ENCODE measurements around the gene USP24. TPM values are rescaled to one million over a fixed set of nuclear protein-coding genes. Genes with fewer than 3 reads are reported as not detected.

USP24 gene
- polyA plus RNA-seq, 1 donor from 2014 or later, result 29.5 TPM

DNA sequence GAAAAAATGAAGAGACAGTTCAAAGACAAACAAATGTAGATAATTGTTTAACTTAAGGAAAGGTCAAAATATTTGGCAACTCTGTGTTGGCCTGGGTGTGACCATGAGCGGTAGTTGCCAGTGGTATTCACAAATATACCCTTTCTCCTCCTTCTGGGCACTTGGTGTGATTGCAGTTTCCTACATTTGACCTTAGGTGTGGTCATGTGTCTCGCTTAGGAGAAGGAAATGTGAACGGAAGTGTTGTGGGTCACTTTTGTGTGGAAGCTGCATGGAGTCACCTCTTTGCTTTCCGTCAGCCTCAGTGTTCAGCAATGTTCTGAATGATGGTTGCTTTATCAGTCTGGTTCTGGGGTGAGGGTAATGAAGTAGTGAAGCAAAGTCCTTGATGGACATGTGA, 179.3 kb downstream of the USP24 start:
- H3K27me3 ChIP-seq (ENCODE audit: insufficient read depth, low read depth, low read length), result peaks cover 39% of the 10 kb centered on the region
- no peaks in the 10 kb centered on the region for H3K36me3 ChIP-seq (ENCODE audit: insufficient read depth, low read length)
- H3K9ac ChIP-seq (ENCODE audit: low read length), result no peak overlapping the region
- H3K9me3 ChIP-seq (ENCODE audit: low read length), result no peaks in the 10 kb centered on the region
- H3F3A ChIP-seq (ENCODE audit: insufficient read depth, low read length, poor library complexity, severe bottlenecking), result no peaks in the 10 kb centered on the region
- H4K20me1 ChIP-seq (ENCODE audit: insufficient read depth), result no peaks in the 10 kb centered on the region
- no peak overlapping the region for H2AFZ ChIP-seq (ENCODE audit: low read depth, low read length)
- H3K27ac ChIP-seq (ENCODE audit: low read length), result no peak overlapping the region
- H3K4me2 ChIP-seq (ENCODE audit: low read length), result no peak overlapping the region
- no peak overlapping the region for H3K4me3 ChIP-seq (ENCODE audit: low read length)
- H3K79me2 ChIP-seq (replicated peaks; ENCODE audit: insufficient read depth, low read length), result no peaks in the 10 kb centered on the region
- TF ChIP-seq, protein P1, sequence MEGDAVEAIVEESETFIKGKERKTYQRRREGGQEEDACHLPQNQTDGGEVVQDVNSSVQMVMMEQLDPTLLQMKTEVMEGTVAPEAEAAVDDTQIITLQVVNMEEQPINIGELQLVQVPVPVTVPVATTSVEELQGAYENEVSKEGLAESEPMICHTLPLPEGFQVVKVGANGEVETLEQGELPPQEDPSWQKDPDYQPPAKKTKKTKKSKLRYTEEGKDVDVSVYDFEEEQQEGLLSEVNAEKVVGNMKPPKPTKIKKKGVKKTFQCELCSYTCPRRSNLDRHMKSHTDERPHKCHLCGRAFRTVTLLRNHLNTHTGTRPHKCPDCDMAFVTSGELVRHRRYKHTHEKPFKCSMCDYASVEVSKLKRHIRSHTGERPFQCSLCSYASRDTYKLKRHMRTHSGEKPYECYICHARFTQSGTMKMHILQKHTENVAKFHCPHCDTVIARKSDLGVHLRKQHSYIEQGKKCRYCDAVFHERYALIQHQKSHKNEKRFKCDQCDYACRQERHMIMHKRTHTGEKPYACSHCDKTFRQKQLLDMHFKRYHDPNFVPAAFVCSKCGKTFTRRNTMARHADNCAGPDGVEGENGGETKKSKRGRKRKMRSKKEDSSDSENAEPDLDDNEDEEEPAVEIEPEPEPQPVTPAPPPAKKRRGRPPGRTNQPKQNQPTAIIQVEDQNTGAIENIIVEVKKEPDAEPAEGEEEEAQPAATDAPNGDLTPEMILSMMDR (IDR thresholded peaks at IDR 0.05; ENCODE audit: poor library complexity, severe bottlenecking), result no peak
- TF ChIP-seq POLR2AphosphoS5 (IDR thresholded peaks at IDR 0.05) (no peak), SMC3 (conservative IDR thresholded peaks at IDR 0.05; ENCODE audit: poor library complexity) (no peak), MXI1 (conservative IDR thresholded peaks at IDR 0.05; ENCODE audit: poor library complexity, severe bottlenecking) (no peak), EP300 (conservative IDR thresholded peaks at IDR 0.05; ENCODE audit: poor library complexity, severe bottlenecking) (no peak), TAF1 (IDR thresholded peaks at IDR 0.05; ENCODE audit: low read depth) (no peak), RAD21 (conservative IDR thresholded peaks at IDR 0.05) (no peak), EZH2 (IDR thresholded peaks at IDR 0.05; ENCODE audit: borderline replicate concordance, insufficient read depth, low read length, poor library complexity, severe bottlenecking) (no peak)
- TF ChIP-seq, protein P2, sequence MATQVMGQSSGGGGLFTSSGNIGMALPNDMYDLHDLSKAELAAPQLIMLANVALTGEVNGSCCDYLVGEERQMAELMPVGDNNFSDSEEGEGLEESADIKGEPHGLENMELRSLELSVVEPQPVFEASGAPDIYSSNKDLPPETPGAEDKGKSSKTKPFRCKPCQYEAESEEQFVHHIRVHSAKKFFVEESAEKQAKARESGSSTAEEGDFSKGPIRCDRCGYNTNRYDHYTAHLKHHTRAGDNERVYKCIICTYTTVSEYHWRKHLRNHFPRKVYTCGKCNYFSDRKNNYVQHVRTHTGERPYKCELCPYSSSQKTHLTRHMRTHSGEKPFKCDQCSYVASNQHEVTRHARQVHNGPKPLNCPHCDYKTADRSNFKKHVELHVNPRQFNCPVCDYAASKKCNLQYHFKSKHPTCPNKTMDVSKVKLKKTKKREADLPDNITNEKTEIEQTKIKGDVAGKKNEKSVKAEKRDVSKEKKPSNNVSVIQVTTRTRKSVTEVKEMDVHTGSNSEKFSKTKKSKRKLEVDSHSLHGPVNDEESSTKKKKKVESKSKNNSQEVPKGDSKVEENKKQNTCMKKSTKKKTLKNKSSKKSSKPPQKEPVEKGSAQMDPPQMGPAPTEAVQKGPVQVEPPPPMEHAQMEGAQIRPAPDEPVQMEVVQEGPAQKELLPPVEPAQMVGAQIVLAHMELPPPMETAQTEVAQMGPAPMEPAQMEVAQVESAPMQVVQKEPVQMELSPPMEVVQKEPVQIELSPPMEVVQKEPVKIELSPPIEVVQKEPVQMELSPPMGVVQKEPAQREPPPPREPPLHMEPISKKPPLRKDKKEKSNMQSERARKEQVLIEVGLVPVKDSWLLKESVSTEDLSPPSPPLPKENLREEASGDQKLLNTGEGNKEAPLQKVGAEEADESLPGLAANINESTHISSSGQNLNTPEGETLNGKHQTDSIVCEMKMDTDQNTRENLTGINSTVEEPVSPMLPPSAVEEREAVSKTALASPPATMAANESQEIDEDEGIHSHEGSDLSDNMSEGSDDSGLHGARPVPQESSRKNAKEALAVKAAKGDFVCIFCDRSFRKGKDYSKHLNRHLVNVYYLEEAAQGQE (IDR thresholded peaks at IDR 0.05; ENCODE audit: borderline replicate concordance), result no peak
- no peaks in the 10 kb centered on the region for H3K9me2 ChIP-seq (ENCODE audit: insufficient read depth, low read length)

DNA sequence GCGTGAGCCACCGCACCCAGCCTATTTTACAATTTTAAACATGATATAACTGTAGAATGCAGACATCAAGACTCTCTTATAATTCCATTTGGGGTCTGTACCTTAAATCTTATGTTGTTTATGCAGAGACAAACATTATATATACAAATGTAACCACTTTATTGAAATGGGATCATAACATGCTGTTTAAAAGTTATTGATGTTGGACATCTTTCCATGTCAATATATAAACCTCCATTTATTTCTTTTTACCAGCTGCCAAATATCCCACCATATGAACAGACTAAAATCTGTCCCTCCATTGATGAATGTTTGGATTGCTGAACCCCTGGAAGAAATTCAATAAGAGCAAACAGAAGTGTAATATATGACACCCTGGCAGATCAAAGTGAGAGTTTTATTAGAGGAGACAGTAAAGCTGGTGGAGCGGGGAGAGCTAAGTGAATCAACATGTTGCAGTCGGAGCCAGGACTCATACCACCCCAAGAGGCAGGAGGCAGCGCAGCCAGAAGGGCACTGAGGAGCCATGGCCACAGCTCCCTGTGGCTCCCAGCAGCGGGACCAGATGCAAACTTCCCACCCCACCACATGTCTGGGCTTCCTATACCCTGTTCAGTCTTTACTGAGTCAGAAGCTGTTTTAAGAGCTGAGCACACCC, 180.6 kb downstream of the USP24 start:
- no peak overlapping the region for H3K9ac ChIP-seq (ENCODE audit: low read length)
- H4K20me1 ChIP-seq (ENCODE audit: insufficient read depth), result no peaks in the 10 kb centered on the region
- H3K4me3 ChIP-seq (ENCODE audit: low read length), result no peak overlapping the region
- no peaks in the 10 kb centered on the region for H3F3A ChIP-seq (ENCODE audit: insufficient read depth, low read length, poor library complexity, severe bottlenecking)
- TF ChIP-seq, protein P1 (IDR thresholded peaks at IDR 0.05; ENCODE audit: poor library complexity, severe bottlenecking), result no peak
- TF ChIP-seq MXI1 (conservative IDR thresholded peaks at IDR 0.05; ENCODE audit: poor library complexity, severe bottlenecking) (no peak), EP300 (conservative IDR thresholded peaks at IDR 0.05; ENCODE audit: poor library complexity, severe bottlenecking) (no peak), RAD21 (conservative IDR thresholded peaks at IDR 0.05) (no peak), SMC3 (conservative IDR thresholded peaks at IDR 0.05; ENCODE audit: poor library complexity) (no peak), POLR2AphosphoS5 (IDR thresholded peaks at IDR 0.05) (no peak), EZH2 (IDR thresholded peaks at IDR 0.05; ENCODE audit: borderline replicate concordance, insufficient read depth, low read length, poor library complexity, severe bottlenecking) (no peak), TAF1 (IDR thresholded peaks at IDR 0.05; ENCODE audit: low read depth) (no peak)
- TF ChIP-seq, protein P2 (IDR thresholded peaks at IDR 0.05; ENCODE audit: borderline replicate concordance), result no peak
- H3K27ac ChIP-seq (ENCODE audit: low read length), result no peak overlapping the region
- no peaks in the 10 kb centered on the region for H3K79me2 ChIP-seq (replicated peaks; ENCODE audit: insufficient read depth, low read length)
- no peaks in the 10 kb centered on the region for H3K36me3 ChIP-seq (ENCODE audit: insufficient read depth, low read length)
- no peaks in the 10 kb centered on the region for H3K9me3 ChIP-seq (ENCODE audit: low read length)
- H3K4me2 ChIP-seq (ENCODE audit: low read length), result no peak overlapping the region
- peaks cover 26% of the 10 kb centered on the region for H3K27me3 ChIP-seq (ENCODE audit: insufficient read depth, low read depth, low read length)
- H2AFZ ChIP-seq (ENCODE audit: low read depth, low read length), result no peak overlapping the region
- H3K9me2 ChIP-seq (ENCODE audit: insufficient read depth, low read length), result no peaks in the 10 kb centered on the region

Measured in neural cell (in vitro differentiated cells).